ENCODE data around the gene KIF24.

KIF24 gene

DNA sequence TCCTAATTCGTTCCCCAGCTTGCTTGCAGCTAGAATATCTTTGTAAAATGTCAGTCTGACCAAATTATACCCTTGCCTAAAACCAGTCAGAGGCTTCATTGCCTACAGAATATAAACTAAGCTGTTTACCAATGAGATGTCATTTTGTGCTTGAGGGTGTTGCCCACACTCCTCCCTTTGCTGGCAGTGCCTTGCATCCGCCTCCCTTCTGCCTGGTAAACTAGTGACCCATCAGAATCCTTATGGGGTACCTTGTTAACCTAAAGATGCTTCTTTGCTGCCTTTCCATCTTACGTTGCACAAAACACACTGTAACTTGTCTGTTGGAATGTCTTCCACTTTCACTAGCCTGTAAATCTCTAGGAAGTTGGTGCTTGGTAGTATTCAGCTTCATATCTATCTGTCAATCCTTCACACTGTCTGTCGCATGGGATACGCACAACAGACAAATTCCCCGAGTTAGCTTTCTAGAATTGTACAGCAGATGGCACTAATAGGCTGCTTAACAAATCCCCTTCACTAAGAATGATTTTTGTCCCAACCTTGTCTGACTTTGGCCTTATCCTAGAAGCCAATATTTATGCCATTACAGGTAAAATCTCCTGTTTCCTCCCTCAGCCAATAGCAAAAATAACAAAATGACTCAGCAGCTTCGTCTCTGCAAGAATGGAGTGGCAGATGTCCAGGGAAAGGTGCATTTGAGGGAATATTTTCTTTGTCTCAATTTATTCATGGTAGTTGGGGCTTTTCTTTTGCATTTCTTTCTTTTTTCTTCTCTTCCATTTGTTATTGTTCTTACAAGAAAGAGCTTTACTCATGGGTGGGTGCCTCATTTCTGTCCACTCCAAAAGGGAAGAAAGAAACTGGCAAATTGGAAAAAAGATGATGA lies 3.3 kb upstream of the KIF24 start:
- TF ChIP-seq, protein P1, sequence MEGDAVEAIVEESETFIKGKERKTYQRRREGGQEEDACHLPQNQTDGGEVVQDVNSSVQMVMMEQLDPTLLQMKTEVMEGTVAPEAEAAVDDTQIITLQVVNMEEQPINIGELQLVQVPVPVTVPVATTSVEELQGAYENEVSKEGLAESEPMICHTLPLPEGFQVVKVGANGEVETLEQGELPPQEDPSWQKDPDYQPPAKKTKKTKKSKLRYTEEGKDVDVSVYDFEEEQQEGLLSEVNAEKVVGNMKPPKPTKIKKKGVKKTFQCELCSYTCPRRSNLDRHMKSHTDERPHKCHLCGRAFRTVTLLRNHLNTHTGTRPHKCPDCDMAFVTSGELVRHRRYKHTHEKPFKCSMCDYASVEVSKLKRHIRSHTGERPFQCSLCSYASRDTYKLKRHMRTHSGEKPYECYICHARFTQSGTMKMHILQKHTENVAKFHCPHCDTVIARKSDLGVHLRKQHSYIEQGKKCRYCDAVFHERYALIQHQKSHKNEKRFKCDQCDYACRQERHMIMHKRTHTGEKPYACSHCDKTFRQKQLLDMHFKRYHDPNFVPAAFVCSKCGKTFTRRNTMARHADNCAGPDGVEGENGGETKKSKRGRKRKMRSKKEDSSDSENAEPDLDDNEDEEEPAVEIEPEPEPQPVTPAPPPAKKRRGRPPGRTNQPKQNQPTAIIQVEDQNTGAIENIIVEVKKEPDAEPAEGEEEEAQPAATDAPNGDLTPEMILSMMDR (IDR thresholded peaks at IDR 0.05; ENCODE audit: low read depth, low read length), result no peak
- no peak overlapping the region for H3K4me3 ChIP-seq (ENCODE audit: low read depth, low read length)

DNA sequence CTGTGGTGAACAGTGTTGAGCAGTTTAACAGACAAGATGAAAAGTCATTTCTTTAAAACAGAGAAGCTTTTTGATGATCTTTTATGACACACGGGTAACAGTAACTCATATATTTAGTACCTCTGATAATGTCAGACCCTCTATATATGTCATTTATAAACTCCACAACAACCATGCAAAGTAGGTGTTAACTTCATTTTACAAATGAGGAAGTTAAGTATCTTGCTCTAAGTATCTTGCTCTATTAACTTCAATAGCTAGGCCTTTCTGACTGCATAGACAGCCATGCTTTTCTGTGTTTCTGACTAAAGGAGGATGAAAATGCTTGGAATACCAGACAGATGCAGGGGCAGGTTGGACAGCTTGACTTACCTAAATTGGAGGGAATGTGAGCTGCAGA lies 2.1 kb upstream of the KIF24 start:
- TF ChIP-seq, protein P1 (IDR thresholded peaks at IDR 0.05; ENCODE audit: low read depth, low read length), result no peak
- H3K4me3 ChIP-seq (ENCODE audit: low read depth, low read length), result no peak overlapping the region

DNA sequence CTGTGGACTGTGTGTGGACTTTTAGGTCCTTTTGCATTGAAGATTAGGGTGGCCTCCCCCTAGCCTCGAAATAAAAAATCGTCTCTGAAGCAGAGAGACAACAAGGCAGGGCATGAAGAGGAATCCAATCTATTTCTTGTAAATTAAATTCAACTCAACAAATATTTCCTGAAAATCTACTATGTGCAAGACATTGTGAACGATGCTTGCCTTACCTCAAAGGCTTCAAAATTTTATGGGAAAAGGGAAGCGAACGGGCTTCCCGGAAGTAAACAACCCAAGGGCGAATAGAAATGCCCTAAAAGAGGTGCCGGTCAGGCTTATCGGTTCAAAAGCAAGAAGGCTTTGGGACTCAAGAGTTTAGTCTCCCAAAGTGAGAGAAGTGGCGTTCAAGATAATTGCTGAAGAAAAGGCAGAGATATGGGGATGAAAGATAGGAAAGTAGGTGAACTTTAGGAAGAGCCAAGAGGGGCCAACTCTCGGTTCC lies 525 bp downstream of the KIF24 start:
- TF ChIP-seq, protein P1 (IDR thresholded peaks at IDR 0.05; ENCODE audit: low read depth, low read length), result no peak
- peak overlapping the region; percentile 98 for H3K4me3 ChIP-seq (ENCODE audit: low read depth, low read length)

DNA sequence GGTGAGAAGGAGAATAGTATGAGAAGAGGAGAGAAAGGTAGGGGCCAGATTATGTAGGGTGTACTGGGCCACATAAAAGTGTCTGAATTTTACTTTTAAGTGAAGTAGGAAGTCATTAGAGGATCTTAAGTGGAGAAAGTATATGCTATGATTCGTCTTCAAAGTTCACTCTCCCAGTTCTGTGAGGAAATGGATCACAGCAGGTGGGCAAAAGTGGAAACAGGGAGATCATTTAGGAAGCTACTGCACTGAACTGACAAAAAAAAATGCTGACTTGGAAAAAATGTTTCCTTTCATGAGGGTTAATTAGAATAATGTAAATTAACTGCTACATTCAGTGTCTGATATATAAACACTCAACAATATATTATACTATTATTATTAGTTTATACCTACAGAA lies 2.4 kb downstream of the KIF24 start:
- H3K4me3 ChIP-seq (ENCODE audit: low read depth, low read length), result no peak overlapping the region
- TF ChIP-seq, protein P1 (IDR thresholded peaks at IDR 0.05; ENCODE audit: low read depth, low read length), result no peak

DNA sequence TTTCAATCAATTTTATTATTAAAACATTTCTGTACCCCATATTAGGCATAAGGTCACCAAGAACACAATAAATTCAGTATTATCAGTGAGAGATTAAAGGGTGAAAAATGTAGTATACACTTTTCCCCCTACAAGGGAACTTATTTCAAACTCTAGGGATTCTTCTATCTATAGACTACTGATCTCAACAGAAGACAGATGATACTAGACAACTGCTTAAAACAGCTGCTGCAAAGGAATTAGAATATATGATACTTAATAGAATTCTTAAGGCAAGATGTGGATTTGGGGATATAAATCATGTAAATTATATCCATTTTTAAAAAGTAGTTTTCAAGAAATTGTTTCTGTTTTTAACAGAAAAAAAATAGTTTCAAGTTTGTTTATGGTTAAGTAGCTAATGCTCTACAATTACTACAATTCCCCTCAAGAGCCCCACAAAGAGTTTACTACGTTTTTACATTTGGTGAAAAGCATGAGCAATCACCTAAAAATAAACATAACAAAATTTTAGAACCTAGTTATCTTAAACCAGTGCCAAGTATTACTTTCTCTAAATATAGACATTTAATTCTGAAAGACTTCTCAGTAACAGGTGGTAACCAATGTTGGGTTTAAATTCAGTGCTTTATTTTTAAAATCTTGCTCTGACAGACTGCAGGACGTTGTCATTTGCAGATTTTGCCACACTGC lies 6.0 kb downstream of the KIF24 start:
- no peak overlapping the region for H3K4me3 ChIP-seq (ENCODE audit: low read depth, low read length)
- TF ChIP-seq, protein P1 (IDR thresholded peaks at IDR 0.05; ENCODE audit: low read depth, low read length), result no peak

DNA sequence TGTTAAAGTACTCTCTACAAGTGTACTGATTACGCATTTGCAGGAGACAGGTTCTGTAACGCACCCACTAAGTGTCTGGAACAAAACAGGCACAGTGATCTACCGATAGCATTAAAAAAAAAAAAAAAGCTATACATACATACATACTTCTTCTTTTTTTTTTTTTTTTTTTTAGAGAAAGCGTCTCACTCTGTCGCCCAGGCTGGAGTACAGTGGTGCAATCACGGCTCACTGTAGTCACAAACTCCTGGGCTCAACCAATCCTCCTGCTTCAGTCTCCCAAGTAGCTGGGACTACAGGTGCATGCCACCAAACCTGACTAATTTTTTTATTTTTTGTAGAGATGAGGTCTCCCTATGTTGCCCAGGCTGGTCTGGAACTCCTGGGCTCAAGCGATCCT lies 7.6 kb downstream of the KIF24 start:
- H3K4me3 ChIP-seq (ENCODE audit: low read depth, low read length), result no peak overlapping the region
- TF ChIP-seq, protein P1 (IDR thresholded peaks at IDR 0.05; ENCODE audit: low read depth, low read length), result no peak

Measured in WI38 (cell line).